NCI-H146 treated with DMSO at 0.1 percent for 48 hours (cell line): ENCODE results near the gene TFF3.
A peak's percentile ranks its signal among the peaks of the same experiment; 100 is the strongest.

Source experiments
- DNase-seq: peaks from one replicate; lab custom pipeline; 2025; ENCODE audit not compliant: unreplicated experiment; lab: John Stamatoyannopoulos, UW

Gene TFF3

GRCh38 chr21:42347601-42348327, 32.6 kb upstream of the TFF3 start:
- no peak for DNase-seq

GRCh38 chr21:42346866-42347600, 31.8 kb upstream of the TFF3 start:
- no peak for DNase-seq

GRCh38 chr21:42346441-42346840, 31.2 kb upstream of the TFF3 start:
- no peak for DNase-seq

- DNase-seq, result no peak
These were observed 29.4 kb upstream of the TFF3 start for GRCh38 chr21:42344631-42345030.

- no peak for DNase-seq
These were observed 28.8 kb upstream of the TFF3 start for GRCh38 chr21:42343963-42344510.

- no peak for DNase-seq
These were observed 28.3 kb upstream of the TFF3 start for GRCh38 chr21:42343556-42343955.

GRCh38 chr21:42343101-42343500, 27.9 kb upstream of the TFF3 start:
- no peak for DNase-seq

- no peak for DNase-seq
These were observed 26.8 kb upstream of the TFF3 start for GRCh38 chr21:42341776-42342542.

- DNase-seq, result no peak
These were observed 25.2 kb upstream of the TFF3 start for GRCh38 chr21:42340187-42341050.

GRCh38 chr21:42338729-42339715, 23.8 kb upstream of the TFF3 start:
- DNase-seq, result no peak

GRCh38 chr21:42337830-42338728, 22.9 kb upstream of the TFF3 start:
- DNase-seq, result peak; percentile 64

- DNase-seq, result no peak
These were observed 22.1 kb upstream of the TFF3 start for GRCh38 chr21:42337276-42337675.

- no peak for DNase-seq
These were observed 20.8 kb upstream of the TFF3 start for GRCh38 chr21:42336054-42336453.

- DNase-seq, result no peak
These were observed 17.5 kb upstream of the TFF3 start for GRCh38 chr21:42332557-42333317.

GRCh38 chr21:42331660-42332059, 16.5 kb upstream of the TFF3 start:
- no peak for DNase-seq

GRCh38 chr21:42330380-42331371, 15.5 kb upstream of the TFF3 start:
- peak; percentile 69 for DNase-seq
